ENCODE data around the gene MLLT10.

GRCh38 chr10:21692916-21693315 is 158.9 kb downstream of the MLLT10 start:
- no peak for TF ChIP-seq ZNF565 (CRISPR knock-in tag; conservative IDR thresholded peaks at IDR 0.05; ENCODE audit: low read depth)
- TF ChIP-seq ZNF8 (CRISPR knock-in tag; IDR thresholded peaks at IDR 0.05) = no peak
- no peak for TF ChIP-seq PPARA (CRISPR knock-in tag; IDR thresholded peaks at IDR 0.05; ENCODE audit: borderline replicate concordance)
- no peak for TF ChIP-seq PATZ1 (CRISPR knock-in tag; IDR thresholded peaks at IDR 0.05; ENCODE audit: borderline replicate concordance)
- TF ChIP-seq RARB (CRISPR knock-in tag; IDR thresholded peaks at IDR 0.05) = no peak
- TF ChIP-seq ARNTL (CRISPR knock-in tag; IDR thresholded peaks at IDR 0.05; ENCODE audit: borderline replicate concordance, low read depth) = no peak
- no peak for TF ChIP-seq ESRRG (CRISPR knock-in tag; IDR thresholded peaks at IDR 0.05)
- TF ChIP-seq POU6F1 (CRISPR knock-in tag; IDR thresholded peaks at IDR 0.05; ENCODE audit: borderline replicate concordance, low read depth) = no peak
- no peak for TF ChIP-seq ZFP30 (CRISPR knock-in tag; IDR thresholded peaks at IDR 0.05)
